ENCODE results near the gene MTHFS.

- TF ChIP-seq CTCF (IDR thresholded peaks at IDR 0.05) = no peak
- TF ChIP-seq POLR2AphosphoS5 (IDR thresholded peaks at IDR 0.05) = no peak
Observed at GRCh38 chr15:79837846-79838245, 59.0 kb downstream of the MTHFS start.
